GM23248 (cell line): ENCODE data around the gene KLF13. TPM values are rescaled to one million over a fixed set of nuclear protein-coding genes. Genes with fewer than 3 reads are reported as not detected.

Source experiments
- DNase-seq: peaks from one replicate; pipeline ENCODE4 v3.0.0-alpha.2; 2015
- H2AFZ ChIP-seq: fragments of 200-600 bp; sonication (generic); 2 replicates; pipeline ENCODE4 v1.6.1; 2016; ENCODE audit warnings: antibody characterized with exemption
- H3F3A ChIP-seq: fragments of 200-600 bp; sonication (generic); 2 replicates; pipeline ENCODE4 v1.6.1; 2016; ENCODE audit warnings: mild to moderate bottlenecking, antibody characterized with exemption, mixed run types; ENCODE audit not compliant: insufficient read depth
- H3K27ac ChIP-seq: fragments of 200-600 bp; sonication (generic); 2 replicates; pipeline ENCODE4 v1.5.1; 2016; ENCODE audit warnings: mild to moderate bottlenecking
- H3K27me3 ChIP-seq: fragments of 200-600 bp; sonication (generic); replicated peaks from 2 replicates; pipeline ENCODE4 v1.6.1; 2016; ENCODE audit warnings: mild to moderate bottlenecking; ENCODE audit not compliant: insufficient read depth
- H3K36me3 ChIP-seq: fragments of 200-600 bp; sonication (generic); 2 replicates; pipeline ENCODE4 v1.6.1; 2016; ENCODE audit warnings: low read depth, mild to moderate bottlenecking
- H3K4me1 ChIP-seq: fragments of 200-600 bp; sonication (generic); 2 replicates; pipeline ENCODE4 v1.6.1; 2016; ENCODE audit warnings: mild to moderate bottlenecking; ENCODE audit not compliant: insufficient read depth
- H3K4me2 ChIP-seq: fragments of 200-600 bp; sonication (generic); one replicate; pipeline ENCODE4 v1.6.1; 2016; ENCODE audit warnings: mild to moderate bottlenecking; ENCODE audit not compliant: unreplicated experiment
- H3K4me3 ChIP-seq: fragments of 200-600 bp; sonication (generic); 2 replicates; pipeline ENCODE4 v1.5.1; 2016; ENCODE audit warnings: mild to moderate bottlenecking
- H3K79me2 ChIP-seq: fragments of 200-600 bp; sonication (generic); 2 replicates; pipeline ENCODE4 v1.6.1; 2016; ENCODE audit warnings: mild to moderate bottlenecking; ENCODE audit not compliant: insufficient read depth
- H3K9ac ChIP-seq: fragments of 200-600 bp; sonication (generic); 2 replicates; pipeline ENCODE4 v1.6.1; 2016; ENCODE audit warnings: mild to moderate bottlenecking
- H3K9me2 ChIP-seq: fragments of 200-600 bp; sonication (generic); 2 replicates; pipeline ENCODE4 v1.6.1; 2016; ENCODE audit warnings: mixed run types, mild to moderate bottlenecking, moderate library complexity; ENCODE audit not compliant: insufficient read depth
- H3K9me3 ChIP-seq: fragments of 200-600 bp; sonication (generic); one replicate; pipeline ENCODE4 v1.6.1; 2017; ENCODE audit warnings: low read depth
- H4K20me1 ChIP-seq: fragments of 200-600 bp; sonication (generic); 2 replicates; pipeline ENCODE4 v1.6.0; 2016; ENCODE audit not compliant: insufficient read depth
- EZH2 ChIP-seq: fragments of 200-600 bp; sonication (generic); IDR thresholded peaks from 2 replicates; pipeline ENCODE4 v1.6.1; 2018; ENCODE audit warnings: antibody characterized with exemption, mild to moderate bottlenecking; ENCODE audit not compliant: insufficient read depth, poor library complexity, severe bottlenecking
- EZH2phosphoT487 ChIP-seq: fragments of 200-600 bp; sonication (generic); IDR thresholded peaks from 2 replicates; pipeline ENCODE4 v1.6.1; 2018; ENCODE audit warnings: antibody characterized with exemption, moderate library complexity, mild to moderate bottlenecking, low read depth; ENCODE audit not compliant: insufficient read depth
- WGBS, 2 experiments: methylation state at CpG; one replicate each; pipeline ENCODE4 v1.1.6; 2015 to 2017; ENCODE audit warnings: low lambda C conversion rate in 2 of 2, low coverage in 1 of 2; ENCODE audit errors: missing lambda C conversion rate in 2 of 2; 5-methylcytosine and 5-hydroxymethylcytosine counted together
- in situ Hi-C: fragments of 300-500 bp; cut with MboI; formaldehyde crosslinking; loops from 2 replicates; pipeline ENCODE4 v1.15.0; 2020
- polyA plus RNA-seq: library from polyadenylated mRNA; unstranded; fragments of >200 nt; fragmentation: Nextera tagmentation; extraction: Ambion mirVana; gene quantifications from 2 replicates; pipeline ENCODE4 v1.2.1, GENCODE V29; 2016
- total RNA-seq: library from RNA; depleted of rRNA; stranded (reverse); fragments of >200 nt; shearing (Covaris generic); gene quantifications from 2 replicates; pipeline ENCODE4 v1.2.3, GENCODE V29; 2014

Gene KLF13
- total and polyA plus RNA-seq, 2 experiments from 2014 or later = 8.0 to 38.9 TPM

DNA sequence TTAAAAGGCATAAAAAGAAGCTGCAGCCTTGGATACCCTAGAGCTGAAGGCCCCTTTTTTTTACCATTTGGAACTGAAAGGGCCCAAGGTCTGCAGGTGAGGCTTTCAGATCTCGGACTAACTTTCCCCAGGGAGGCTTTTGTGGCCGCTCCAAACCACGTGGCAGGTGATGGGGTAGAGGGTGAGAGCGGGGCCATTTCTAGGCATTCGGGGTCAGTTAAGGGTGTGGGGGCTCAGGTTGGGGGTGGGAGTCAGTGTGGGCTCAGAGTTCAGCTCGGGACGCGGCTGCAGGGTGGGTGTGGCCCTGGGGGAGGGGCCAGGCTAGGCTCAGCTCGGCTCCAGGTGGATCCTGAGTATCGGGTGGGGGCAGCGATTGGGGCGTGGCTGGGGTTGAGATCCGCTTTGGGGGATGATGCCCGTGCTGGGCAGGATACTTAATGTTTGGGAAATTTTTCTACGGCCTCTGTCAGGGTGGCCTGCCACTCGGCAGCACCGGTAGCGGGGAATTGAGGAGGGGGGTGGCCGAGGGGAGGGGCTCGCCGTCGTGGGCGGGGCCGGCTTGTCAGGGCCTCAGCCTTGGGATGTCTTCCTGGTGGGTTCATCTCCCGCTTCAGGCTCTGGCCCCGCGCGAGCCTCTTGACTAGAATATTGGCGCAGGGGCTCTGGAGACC, 2.5 kb downstream of the KLF13 start:
- Histone ChIP-seq H3K27me3 (no peaks in the 10 kb centered on the region), H2AFZ (peak overlapping the region; percentile 50), H3K9me3 (no peaks in the 10 kb centered on the region), H3K4me1 (0 out of 2 replicates have a peak, but pooled peaks cover 5% of the 10 kb centered on the region), H3K27ac (peak overlapping the region; percentile 93), H3K4me2 (peak overlapping the region; percentile 99), H3K4me3 (peak overlapping the region; percentile 80), H3K9me2 (no peaks in the 10 kb centered on the region), H3K79me2 (peaks cover 61% of the 10 kb centered on the region), H3K9ac (peak overlapping the region; percentile 91), H3K36me3 (no peaks in the 10 kb centered on the region), H4K20me1 (no peaks in the 10 kb centered on the region), H3F3A (0 out of 2 replicates have a peak, but pooled peaks cover 4% of the 10 kb centered on the region)
- in situ Hi-C loops = no loop called here
- TF ChIP-seq EZH2phosphoT487 = no peak
- TF ChIP-seq EZH2 = no peak
- WGBS, 2 experiments = 5 to 9% methylated on average over 17 to 29 of the region's 29 CpGs
- peak; percentile 30 for DNase-seq

DNA sequence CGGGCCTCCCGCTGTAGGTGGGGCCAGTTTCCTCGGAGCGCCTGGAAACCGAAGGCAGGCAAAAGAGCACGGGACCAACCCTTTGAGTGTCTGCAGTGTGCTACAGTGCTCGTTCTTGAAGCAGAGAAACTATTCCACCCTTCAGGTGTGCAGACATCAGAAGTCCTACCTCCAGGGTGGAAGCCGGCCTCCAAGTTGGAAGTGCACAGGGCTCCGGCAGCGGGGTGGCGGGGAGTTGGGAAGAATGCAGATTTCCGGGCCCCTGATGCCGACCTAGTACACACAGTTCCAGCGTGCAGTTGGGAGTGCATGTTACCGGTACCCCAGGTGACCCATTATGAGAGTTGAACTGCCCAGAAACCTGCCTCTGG, 3.0 kb downstream of the KLF13 start:
- H3K36me3 ChIP-seq = no peaks in the 10 kb centered on the region
- H3K4me2 ChIP-seq = peak overlapping the region; percentile 99
- H3K4me3 ChIP-seq = peak overlapping the region; percentile 80
- in situ Hi-C loops = no loop called here
- H3K27me3 ChIP-seq = no peaks in the 10 kb centered on the region
- peak overlapping the region; percentile 91 for H3K9ac ChIP-seq
- H3K79me2 ChIP-seq = peaks cover 66% of the 10 kb centered on the region
- no peak overlapping the region for H2AFZ ChIP-seq
- no peaks in the 10 kb centered on the region for H3K9me3 ChIP-seq
- 0 out of 2 replicates have a peak, but pooled peaks cover 5% of the 10 kb centered on the region for H3K4me1 ChIP-seq
- peak overlapping the region; percentile 93; the same call in 1 of the 2 replicates for H3K27ac ChIP-seq
- H3K9me2 ChIP-seq = no peaks in the 10 kb centered on the region
- no peak for DNase-seq
- TF ChIP-seq EZH2 (no peak), EZH2phosphoT487 (no peak)
- WGBS, 2 experiments = 41 to 48% methylated on average over 15 of the region's 15 CpGs
- H3F3A ChIP-seq = 0 out of 2 replicates have a peak, but pooled peaks cover 4% of the 10 kb centered on the region
- H4K20me1 ChIP-seq = no peaks in the 10 kb centered on the region

DNA sequence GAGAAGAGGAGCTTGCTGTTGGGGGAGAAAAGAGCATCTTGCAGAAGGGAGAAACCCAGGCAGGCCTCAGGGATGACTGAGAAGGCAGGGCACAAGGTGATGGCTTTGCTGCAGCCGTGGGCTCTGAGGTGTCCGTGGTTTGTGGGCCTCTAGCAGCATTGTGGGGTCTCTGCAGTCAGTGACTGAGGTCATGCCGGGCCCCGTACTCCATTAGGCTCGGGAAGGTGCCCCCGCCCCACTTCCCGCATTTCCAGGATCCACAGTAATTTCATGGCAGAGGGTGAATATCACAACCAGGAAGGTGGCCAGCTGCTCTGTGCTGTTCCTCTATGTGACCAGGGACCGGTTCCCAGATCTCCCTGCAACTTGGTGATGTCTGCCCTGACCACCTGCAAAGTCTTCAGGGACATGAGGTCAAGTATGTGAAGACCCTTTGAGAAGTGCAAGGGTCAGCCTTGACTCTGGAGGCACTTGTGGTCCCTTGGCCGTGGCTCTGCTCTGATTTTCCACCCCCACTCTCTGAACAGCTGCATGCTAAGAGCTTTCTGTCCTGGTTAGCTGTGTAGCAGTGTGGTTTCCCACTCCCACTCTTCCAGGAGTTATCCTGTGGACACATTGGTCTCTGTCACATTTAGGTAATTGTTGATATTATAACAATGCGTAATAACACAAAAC, 3.6 kb downstream of the KLF13 start:
- H3K4me3 ChIP-seq = no peak overlapping the region
- H3K9me2 ChIP-seq = no peaks in the 10 kb centered on the region
- no peak overlapping the region for H2AFZ ChIP-seq
- 0 out of 2 replicates have a peak, but pooled peaks cover 1% of the 10 kb centered on the region for H3K4me1 ChIP-seq
- H3K79me2 ChIP-seq = peaks cover 72% of the 10 kb centered on the region
- no peak overlapping the region for H3K4me2 ChIP-seq
- 66 to 68% methylated on average over 10 of the region's 10 CpGs for WGBS, 2 experiments
- H3K36me3 ChIP-seq = no peaks in the 10 kb centered on the region
- no peak overlapping the region for H3K9ac ChIP-seq
- no peaks in the 10 kb centered on the region for H4K20me1 ChIP-seq
- no peaks in the 10 kb centered on the region for H3K9me3 ChIP-seq
- no peak for TF ChIP-seq EZH2phosphoT487
- TF ChIP-seq EZH2 = no peak
- H3F3A ChIP-seq = 0 out of 2 replicates have a peak, but pooled peaks cover 4% of the 10 kb centered on the region
- no peak for DNase-seq
- H3K27me3 ChIP-seq = no peaks in the 10 kb centered on the region
- in situ Hi-C loops = no loop called here
- H3K27ac ChIP-seq = no peak overlapping the region

DNA sequence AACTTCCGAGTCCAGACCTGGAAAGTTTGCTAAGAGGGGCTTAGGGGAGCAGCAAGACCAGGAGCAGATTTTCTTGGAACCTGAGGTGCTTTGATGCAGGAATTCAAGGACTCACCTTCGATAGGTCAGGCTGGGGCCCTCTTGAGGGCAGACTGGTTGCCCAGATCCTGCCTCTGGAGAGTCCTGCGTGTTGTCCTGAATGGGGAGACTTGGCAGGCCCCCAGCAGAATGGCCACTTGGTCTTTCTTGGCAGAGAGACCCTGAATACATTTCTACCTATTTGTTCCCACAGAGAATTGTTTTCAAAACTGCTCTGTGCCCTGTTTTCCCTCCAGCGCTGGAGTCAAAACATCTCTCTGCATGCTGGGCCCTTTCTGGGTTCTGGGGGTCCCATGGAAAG, 4.2 kb downstream of the KLF13 start:
- H3K4me3 ChIP-seq = no peak overlapping the region
- H3K36me3 ChIP-seq = no peaks in the 10 kb centered on the region
- H3K9me2 ChIP-seq = no peaks in the 10 kb centered on the region
- no peaks in the 10 kb centered on the region for H3K9me3 ChIP-seq
- no peak overlapping the region for H3K27ac ChIP-seq
- H3K9ac ChIP-seq = no peak overlapping the region
- TF ChIP-seq EZH2 (no peak), EZH2phosphoT487 (no peak)
- WGBS, 2 experiments = 79 to 85% methylated on average over 4 of the region's 4 CpGs
- no peak overlapping the region for H3K4me2 ChIP-seq
- no peak for DNase-seq
- H3K4me1 ChIP-seq = no peaks in the 10 kb centered on the region
- H3K27me3 ChIP-seq = no peaks in the 10 kb centered on the region
- 0 out of 2 replicates have a peak, but pooled peaks cover 4% of the 10 kb centered on the region for H3F3A ChIP-seq
- no peaks in the 10 kb centered on the region for H4K20me1 ChIP-seq
- H2AFZ ChIP-seq = no peak overlapping the region
- in situ Hi-C loops = no loop called here
- peaks cover 78% of the 10 kb centered on the region for H3K79me2 ChIP-seq
